Immature natural killer cell (primary cell): Measurements from ENCODE around the gene PTHLH. TPM values are rescaled to one million over a fixed set of nuclear protein-coding genes. Genes with fewer than 3 reads are reported as not detected.

Source experiments
- DNase-seq, 3 donors: peaks; one replicate each; pipeline ENCODE4 v3.0.0; 2022; ENCODE audit warnings: mixed read lengths in 1 of 3
- H3K27ac Mint-ChIP-seq, 6 donors: one replicate each; pipeline ENCODE4 v1.8.0; 2020; ENCODE audit warnings: mixed read lengths in 6 of 6, mild to moderate bottlenecking in 5 of 6, inconsistent platforms in 4 of 6, moderate library complexity in 3 of 6
- H3K27me3 Mint-ChIP-seq, 3 donors: one replicate each; pipeline ENCODE4 v1.8.0; 2020 to 2021; ENCODE audit warnings: low read depth in 3 of 3, mild to moderate bottlenecking in 3 of 3, mixed read lengths in 3 of 3, moderate library complexity in 3 of 3, inconsistent platforms in 1 of 3
- H3K36me3 Mint-ChIP-seq, 3 donors: one replicate each; pipeline ENCODE4 v1.8.0; 2020; ENCODE audit warnings: mixed read lengths in 3 of 3, inconsistent platforms in 2 of 3, mild to moderate bottlenecking in 2 of 3
- H3K4me1 Mint-ChIP-seq, 2 donors: one replicate each; pipeline ENCODE4 v1.8.0; 2020; ENCODE audit warnings: inconsistent platforms in 2 of 2, mild to moderate bottlenecking in 2 of 2, mixed read lengths in 2 of 2, moderate library complexity in 1 of 2
- H3K4me3 Mint-ChIP-seq, 5 donors: one replicate each; pipeline ENCODE4 v1.8.0; 2020; ENCODE audit warnings: mild to moderate bottlenecking in 5 of 5, mixed read lengths in 5 of 5, inconsistent platforms in 3 of 5, moderate library complexity in 3 of 5
- H3K9me3 Mint-ChIP-seq, 6 donors: one replicate each; pipeline ENCODE4 v1.8.0; 2020; ENCODE audit warnings: mild to moderate bottlenecking in 6 of 6, mixed read lengths in 6 of 6, inconsistent platforms in 4 of 6, moderate library complexity in 3 of 6
- polyA plus RNA-seq, 3 donors: library from polyadenylated mRNA; unstranded; fragments of 300-500 nt; fragmentation: Illumina TruSeq; gene quantifications; one replicate each; pipeline ENCODE4 v1.2.3, GENCODE V29; 2021

PTHLH gene
- polyA plus RNA-seq, result not detected

GRCh38 chr12:27972721-27973120 lies at the start of gene PTHLH:
Gene PTHLH (minus strand): TSS chr12:27972733. CDS start chr12:27969494, 3,239 bp downstream.
- H3K4me3 Mint-ChIP-seq, result peak within 1 kb of the TSS in 1 of 5 donors; percentile 32
- peaks cover 0 to 8% (median 2%) of the 10 kb centered on the region in 6 donors for H3K9me3 Mint-ChIP-seq
- peaks cover 25 to 43% (median 37%) of the 10 kb centered on the region in 3 donors for H3K27me3 Mint-ChIP-seq
- H3K36me3 Mint-ChIP-seq, result peaks cover 0 to 4% (median 3%) of the 10 kb centered on the region in 3 donors
- H3K27ac Mint-ChIP-seq, result no peak within 1 kb of the TSS
- no peak for DNase-seq
- peaks cover 7 to 9% of the 10 kb centered on the region in 2 donors for H3K4me1 Mint-ChIP-seq

DNA sequence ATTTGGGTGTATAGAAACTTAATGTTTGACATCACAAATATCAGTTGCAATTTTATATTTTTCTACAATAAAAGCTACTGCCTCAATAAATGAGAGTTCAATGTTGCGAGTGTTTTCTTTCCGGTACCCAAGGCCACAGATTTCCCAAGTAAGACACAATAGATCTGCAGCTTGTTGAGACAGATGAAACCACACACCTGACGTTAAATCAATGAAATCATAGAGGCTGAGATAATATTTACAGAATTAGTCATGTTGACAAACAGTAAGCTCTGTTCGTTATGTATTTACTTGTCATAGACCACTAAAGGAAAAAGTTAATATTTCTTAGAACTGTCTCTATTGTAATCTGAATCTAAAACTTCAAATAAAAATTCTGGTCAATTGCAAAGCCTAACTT lies 49.2 kb upstream of the PTHLH start:
- peaks cover 0 to 11% (median 2%) of the 10 kb centered on the region in 3 donors for H3K27me3 Mint-ChIP-seq
- H3K4me3 Mint-ChIP-seq, result no peak overlapping the region
- H3K4me1 Mint-ChIP-seq, result no peaks in the 10 kb centered on the region
- DNase-seq, result no peak
- no peak overlapping the region for H3K27ac Mint-ChIP-seq
- H3K9me3 Mint-ChIP-seq, result peaks cover 0 to 8% (median 1%) of the 10 kb centered on the region in 6 donors
- H3K36me3 Mint-ChIP-seq, result no peaks in the 10 kb centered on the region

GRCh38 chr12:28017873-28018255 lies 45.3 kb upstream of the PTHLH start:
- no peak for DNase-seq
- Mint-ChIP-seq H3K27me3 (peaks cover 0 to 5% (median 0%) of the 10 kb centered on the region in 3 donors), H3K27ac (no peak overlapping the region), H3K9me3 (peaks cover 0 to 7% (median under 1%) of the 10 kb centered on the region in 6 donors), H3K36me3 (no peaks in the 10 kb centered on the region), H3K4me3 (no peak overlapping the region), H3K4me1 (no peaks in the 10 kb centered on the region)

GRCh38 chr12:28017126-28017872 lies 44.8 kb upstream of the PTHLH start:
- H3K4me1 Mint-ChIP-seq, result no peaks in the 10 kb centered on the region

DNA sequence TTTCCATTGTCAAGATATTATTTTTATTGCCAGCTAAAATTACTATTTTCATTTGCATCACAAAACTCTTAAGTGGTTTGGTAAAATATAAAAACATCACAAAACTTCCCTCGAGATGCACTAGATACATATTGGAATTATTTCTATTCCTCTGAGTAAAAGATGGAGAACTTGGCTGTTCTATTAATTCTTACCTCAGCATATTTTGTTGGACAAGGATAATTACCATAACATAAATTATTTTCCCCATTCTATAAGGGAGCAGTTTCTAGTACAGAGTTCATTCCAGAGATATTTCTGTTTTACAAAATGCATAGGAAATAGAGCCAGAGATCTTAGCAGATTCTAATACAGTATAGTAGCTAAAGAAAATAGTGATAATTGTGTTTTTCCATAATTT lies 42.6 kb upstream of the PTHLH start:
- Mint-ChIP-seq H3K9me3 (peaks cover 0 to 14% (median under 1%) of the 10 kb centered on the region in 6 donors), H3K36me3 (no peaks in the 10 kb centered on the region), H3K27me3 (peaks cover 0 to 2% (median 0%) of the 10 kb centered on the region in 3 donors), H3K4me1 (no peaks in the 10 kb centered on the region), H3K27ac (no peak overlapping the region), H3K4me3 (no peak overlapping the region)
- DNase-seq, result no peak

More at GRCh38 chr12:28017126-28017872, 44.8 kb upstream of the PTHLH start:
- peaks cover 0 to 2% (median 0%) of the 10 kb centered on the region in 3 donors for H3K27me3 Mint-ChIP-seq
- no peak overlapping the region for H3K27ac Mint-ChIP-seq
- H3K4me3 Mint-ChIP-seq, result no peak overlapping the region
- peaks cover 0 to 7% (median under 1%) of the 10 kb centered on the region in 6 donors for H3K9me3 Mint-ChIP-seq
- no peaks in the 10 kb centered on the region for H3K36me3 Mint-ChIP-seq
- no peak for DNase-seq

GRCh38 chr12:28014196-28014595 lies 41.7 kb upstream of the PTHLH start:
- no peak overlapping the region for H3K4me3 Mint-ChIP-seq
- H3K27ac Mint-ChIP-seq, result no peak overlapping the region
- DNase-seq, result no peak
- H3K36me3 Mint-ChIP-seq, result no peaks in the 10 kb centered on the region
- no peaks in the 10 kb centered on the region for H3K4me1 Mint-ChIP-seq
- peaks cover 0 to 2% (median under 1%) of the 10 kb centered on the region in 3 donors for H3K27me3 Mint-ChIP-seq
- peaks cover 0 to 14% (median under 1%) of the 10 kb centered on the region in 6 donors for H3K9me3 Mint-ChIP-seq

- H3K36me3 Mint-ChIP-seq, result peaks cover 0 to 5% (median 0%) of the 10 kb centered on the region in 3 donors
- H3K4me3 Mint-ChIP-seq, result no peak overlapping the region
Observed at GRCh38 chr12:28012333-28012918, 39.9 kb upstream of the PTHLH start.

DNA sequence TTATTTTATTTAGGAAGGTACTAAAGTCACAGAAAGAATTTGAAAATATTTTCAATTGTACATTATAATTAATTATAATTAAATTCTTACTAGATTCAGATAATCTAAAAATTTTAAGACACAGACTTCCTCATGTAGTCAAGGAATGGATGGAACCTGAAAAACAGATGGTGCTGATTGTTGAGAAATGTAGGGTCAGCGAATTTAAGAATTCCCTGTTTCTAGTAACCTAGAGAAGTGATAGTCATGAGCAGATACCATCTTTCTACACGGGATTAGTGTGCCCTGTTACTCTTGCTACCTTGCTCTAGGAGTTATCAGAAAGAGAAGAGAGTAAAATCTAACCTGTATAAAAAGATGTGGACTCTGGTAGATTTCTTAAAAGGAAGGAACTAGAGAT lies 37.5 kb upstream of the PTHLH start:
- no peak overlapping the region for H3K4me3 Mint-ChIP-seq
- no peaks in the 10 kb centered on the region for H3K4me1 Mint-ChIP-seq
- H3K36me3 Mint-ChIP-seq, result peaks cover 0 to 5% (median 0%) of the 10 kb centered on the region in 3 donors
- H3K27ac Mint-ChIP-seq, result no peak overlapping the region
- no peak for DNase-seq
- H3K9me3 Mint-ChIP-seq, result peaks cover 0 to 10% (median 3%) of the 10 kb centered on the region in 6 donors
- peaks cover 0 to 1% (median 0%) of the 10 kb centered on the region in 3 donors for H3K27me3 Mint-ChIP-seq

More at GRCh38 chr12:28012333-28012918, 39.9 kb upstream of the PTHLH start:
- Mint-ChIP-seq H3K27me3 (peaks cover 0 to 2% (median 1%) of the 10 kb centered on the region in 3 donors), H3K4me1 (no peaks in the 10 kb centered on the region), H3K27ac (no peak overlapping the region), H3K9me3 (peaks cover 0 to 14% (median 3%) of the 10 kb centered on the region in 6 donors)
- no peak for DNase-seq

DNA sequence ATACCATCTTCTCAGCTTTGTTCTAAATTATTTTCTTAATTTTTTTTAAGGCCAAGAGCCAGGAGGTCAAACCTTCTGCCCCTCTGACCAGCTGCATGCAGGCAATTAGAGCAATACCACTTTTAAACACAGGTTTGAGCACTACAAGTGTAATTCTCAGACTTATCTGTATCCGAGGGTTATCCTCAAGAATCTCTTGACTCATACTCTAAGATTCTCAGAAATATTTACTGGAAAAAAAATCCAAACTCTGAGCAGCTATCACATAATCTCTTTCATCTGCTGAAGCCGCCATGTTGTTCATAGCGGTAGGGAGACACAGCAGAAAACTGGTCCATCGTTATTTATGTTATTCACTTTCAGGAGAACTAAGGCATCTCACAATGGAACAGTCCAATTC lies 27.4 kb upstream of the PTHLH start:
- Mint-ChIP-seq H3K4me3 (no peak overlapping the region), H3K27me3 (peaks cover 0 to 5% (median 5%) of the 10 kb centered on the region in 3 donors), H3K4me1 (no peaks in the 10 kb centered on the region), H3K36me3 (no peaks in the 10 kb centered on the region), H3K27ac (no peak overlapping the region), H3K9me3 (peaks cover 0 to 5% (median under 1%) of the 10 kb centered on the region in 6 donors)
- DNase-seq, result no peak

DNA sequence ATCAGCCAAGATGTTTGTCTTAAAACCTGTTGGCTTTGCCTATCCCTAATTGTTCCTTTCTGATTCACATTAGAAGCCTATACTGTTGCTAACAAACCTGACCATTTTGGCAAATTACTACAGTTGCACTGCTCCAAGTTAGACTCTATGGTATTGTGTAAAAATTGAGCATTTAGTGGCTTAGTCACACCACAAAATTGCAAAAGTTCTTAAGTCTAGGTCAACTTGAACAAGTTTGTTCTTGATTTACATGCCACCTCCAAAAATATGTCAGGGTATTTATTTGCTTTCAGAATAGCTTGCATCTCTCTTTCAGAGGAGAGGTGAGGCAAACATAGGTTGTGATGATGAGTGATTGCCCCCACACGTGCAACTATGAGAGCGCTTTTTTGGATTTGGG lies 27.0 kb upstream of the PTHLH start:
- Mint-ChIP-seq H3K27me3 (peaks cover 0 to 5% (median 5%) of the 10 kb centered on the region in 3 donors), H3K9me3 (peaks cover 0 to 5% (median under 1%) of the 10 kb centered on the region in 6 donors), H3K36me3 (no peaks in the 10 kb centered on the region), H3K27ac (no peak overlapping the region), H3K4me1 (no peaks in the 10 kb centered on the region), H3K4me3 (no peak overlapping the region)
- no peak for DNase-seq

DNA sequence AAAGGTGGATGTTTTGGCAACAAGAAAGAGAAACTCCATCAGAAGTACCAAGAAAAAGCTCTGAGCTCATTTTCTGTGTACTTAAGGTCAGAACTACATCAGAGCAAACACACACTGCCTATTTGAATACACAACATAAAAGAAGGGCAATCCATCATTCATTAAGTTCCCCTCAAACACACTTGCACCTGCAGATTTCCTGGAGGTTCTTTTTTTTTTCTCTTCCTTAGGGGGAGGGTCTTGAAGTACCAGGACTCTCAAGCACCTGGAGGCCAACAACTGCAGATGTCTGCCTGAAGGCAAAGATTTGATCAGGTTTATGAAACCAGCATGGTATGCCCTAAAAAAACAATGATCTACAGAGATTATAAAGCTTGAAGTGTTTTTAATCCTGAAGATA lies 26.1 kb upstream of the PTHLH start:
- Mint-ChIP-seq H3K27me3 (peaks cover 0 to 5% (median 5%) of the 10 kb centered on the region in 3 donors), H3K9me3 (peaks cover 0 to 5% (median under 1%) of the 10 kb centered on the region in 6 donors), H3K36me3 (no peaks in the 10 kb centered on the region), H3K4me1 (no peaks in the 10 kb centered on the region), H3K4me3 (no peak overlapping the region), H3K27ac (no peak overlapping the region)
- DNase-seq, result no peak

DNA sequence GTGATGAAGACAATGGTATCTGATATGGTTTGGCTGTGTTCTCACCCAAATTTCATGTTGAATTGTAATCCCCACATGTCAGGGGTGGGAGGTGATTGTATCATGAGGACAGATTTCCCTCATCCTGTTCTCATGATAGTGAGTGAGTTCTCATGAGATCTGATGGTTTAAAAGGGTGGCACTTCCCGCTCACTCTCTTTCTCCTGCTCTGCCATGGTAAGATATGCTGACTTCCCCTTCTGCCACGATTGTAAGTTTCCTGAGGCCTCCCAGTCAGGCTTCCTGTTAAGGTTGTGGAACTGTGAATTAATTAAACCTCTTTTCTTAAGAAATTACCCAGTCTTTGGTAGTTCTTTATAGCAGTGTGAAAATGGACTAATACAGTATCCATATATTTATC lies 25.6 kb upstream of the PTHLH start:
- Mint-ChIP-seq H3K36me3 (no peaks in the 10 kb centered on the region), H3K4me1 (no peaks in the 10 kb centered on the region), H3K27me3 (peaks cover 0 to 5% (median 5%) of the 10 kb centered on the region in 3 donors)

GRCh38 chr12:27996761-27997160 lies 24.2 kb upstream of the PTHLH start:
- peaks cover 0 to 6% (median 0%) of the 10 kb centered on the region in 6 donors for H3K9me3 Mint-ChIP-seq
- no peak for DNase-seq
- H3K27ac Mint-ChIP-seq, result no peak overlapping the region
- no peak overlapping the region for H3K4me3 Mint-ChIP-seq
- peaks cover 0 to 5% (median 5%) of the 10 kb centered on the region in 3 donors for H3K27me3 Mint-ChIP-seq
- H3K4me1 Mint-ChIP-seq, result no peaks in the 10 kb centered on the region
- no peaks in the 10 kb centered on the region for H3K36me3 Mint-ChIP-seq

More for the DNA sequence above, 25.6 kb upstream of the PTHLH start:
- Mint-ChIP-seq H3K9me3 (peaks cover 0 to 5% (median 0%) of the 10 kb centered on the region in 6 donors), H3K27ac (no peak overlapping the region), H3K4me3 (no peak overlapping the region)
- DNase-seq, result no peak

- Mint-ChIP-seq H3K36me3 (no peaks in the 10 kb centered on the region), H3K27me3 (peaks cover 0 to 6% (median 5%) of the 10 kb centered on the region in 3 donors), H3K4me3 (no peak overlapping the region), H3K27ac (no peak overlapping the region), H3K4me1 (no peaks in the 10 kb centered on the region), H3K9me3 (peaks cover 0 to 6% (median under 1%) of the 10 kb centered on the region in 6 donors)
- no peak for DNase-seq
Observed at GRCh38 chr12:27995406-27995805, 22.9 kb upstream of the PTHLH start.
